Neural cell (in vitro differentiated cells): ENCODE measurements around the gene ZNF3. TPM values are rescaled to one million over a fixed set of nuclear protein-coding genes. Genes with fewer than 3 reads are reported as not detected.

Source experiments
- H2AFZ ChIP-seq: fragments of 200-600, 300-800 bp; sonication (generic), shearing (Covaris generic); 2 replicates; pipeline ENCODE4 v1.6.0; 2014; ENCODE audit warnings: low read depth, mild to moderate bottlenecking, antibody characterized with exemption, low read length, moderate library complexity
- H3F3A ChIP-seq: fragments of 200-600 bp; shearing (Covaris generic); 2 replicates; pipeline ENCODE4 v1.6.1; 2016; ENCODE audit warnings: mild to moderate bottlenecking, moderate library complexity, mixed read lengths, antibody characterized with exemption, low read length; ENCODE audit not compliant: insufficient read depth, poor library complexity, severe bottlenecking
- H3K27ac ChIP-seq: fragments of 200-600, 300-800 bp; sonication (generic), shearing (Covaris generic); 2 replicates; pipeline ENCODE4 v1.5.1; 2014; ENCODE audit warnings: mild to moderate bottlenecking, low read length, moderate library complexity
- H3K27me3 ChIP-seq: fragments of 300-800, 200-600 bp; sonication (generic), shearing (Covaris generic); 2 replicates; pipeline ENCODE4 v1.6.0; 2014; ENCODE audit warnings: mild to moderate bottlenecking, low read depth, low read length, moderate library complexity; ENCODE audit not compliant: insufficient read depth
- H3K36me3 ChIP-seq: fragments of 300-800, 200-600 bp; sonication (generic), shearing (Covaris generic); 2 replicates; pipeline ENCODE4 v1.5.1; 2014; ENCODE audit warnings: mild to moderate bottlenecking, antibody characterized with exemption, low read length, moderate library complexity; ENCODE audit not compliant: insufficient read depth
- H3K4me2 ChIP-seq: fragments of 300-800, 200-600 bp; sonication (generic), shearing (Covaris generic); 2 replicates; pipeline ENCODE4 v1.6.0; 2014; ENCODE audit warnings: mild to moderate bottlenecking, low read length
- H3K4me3 ChIP-seq: fragments of 300-800, 200-600 bp; sonication (generic), shearing (Covaris generic); 2 replicates; pipeline ENCODE4 v1.5.1; 2014; ENCODE audit warnings: mild to moderate bottlenecking, low read length, moderate library complexity
- H3K79me2 ChIP-seq: fragments of 200-600 bp; shearing (Covaris generic); replicated peaks from 2 replicates; pipeline ENCODE4 v1.6.0; 2014; ENCODE audit warnings: mild to moderate bottlenecking, low read length, moderate library complexity; ENCODE audit not compliant: insufficient read depth
- H3K9ac ChIP-seq: fragments of 300-800, 200-600 bp; sonication (generic), shearing (Covaris generic); 2 replicates; pipeline ENCODE4 v1.6.1; 2016; ENCODE audit warnings: mild to moderate bottlenecking, low read length, mixed read lengths
- H3K9me2 ChIP-seq: fragments of 200-600 bp; shearing (Covaris generic); 2 replicates; pipeline ENCODE4 v1.6.1; 2016; ENCODE audit warnings: mild to moderate bottlenecking, low read length, mixed read lengths; ENCODE audit not compliant: insufficient read depth
- H3K9me3 ChIP-seq: fragments of 200-600, 300-800 bp; sonication (generic), shearing (Covaris generic); 2 replicates; pipeline ENCODE4 v1.6.1; 2016; ENCODE audit warnings: mild to moderate bottlenecking, mixed run types, low read length, moderate library complexity, mixed read lengths
- H4K20me1 ChIP-seq: fragments of 200-600 bp; shearing (Covaris generic); 2 replicates; pipeline ENCODE4 v1.6.1; 2016; ENCODE audit warnings: mild to moderate bottlenecking, mixed run types; ENCODE audit not compliant: insufficient read depth
- CTCF ChIP-seq: fragments of 450-650 bp; IDR thresholded peaks from 2 replicates; pipeline ENCODE4 v1.5.1; 2014; ENCODE audit warnings: antibody characterized with exemption, mild to moderate bottlenecking, moderate library complexity; ENCODE audit not compliant: poor library complexity, severe bottlenecking
- EP300 ChIP-seq: fragments of 450-650 bp; conservative IDR thresholded peaks from 2 replicates; pipeline ENCODE4 v1.6.1; 2014; ENCODE audit warnings: antibody characterized with exemption, mild to moderate bottlenecking, moderate library complexity; ENCODE audit not compliant: poor library complexity, severe bottlenecking
- EZH2 ChIP-seq: fragments of 200-600, 300-800 bp; shearing (Covaris generic), sonication (generic); IDR thresholded peaks from 2 replicates; pipeline ENCODE4 v1.6.1; 2014; ENCODE audit warnings: antibody characterized with exemption, low read length, borderline replicate concordance, mild to moderate bottlenecking; ENCODE audit not compliant: insufficient read depth, poor library complexity, severe bottlenecking
- MXI1 ChIP-seq: fragments of 450-650 bp; conservative IDR thresholded peaks from 2 replicates; pipeline ENCODE4 v1.6.1; 2014; ENCODE audit warnings: antibody characterized with exemption, mild to moderate bottlenecking; ENCODE audit not compliant: poor library complexity, severe bottlenecking
- POLR2AphosphoS5 ChIP-seq: IDR thresholded peaks from 2 replicates; pipeline ENCODE4 v1.6.1; 2012
- RAD21 ChIP-seq: fragments of 450-650 bp; conservative IDR thresholded peaks from 2 replicates; pipeline ENCODE4 v1.6.1; 2014; ENCODE audit warnings: antibody characterized with exemption, mild to moderate bottlenecking, moderate library complexity
- REST ChIP-seq: IDR thresholded peaks from 2 replicates; pipeline ENCODE4 v1.6.1; 2012; ENCODE audit warnings: borderline replicate concordance
- SMC3 ChIP-seq: fragments of 450-650 bp; conservative IDR thresholded peaks from 2 replicates; pipeline ENCODE4 v1.6.1; 2014; ENCODE audit warnings: antibody characterized with exemption, mild to moderate bottlenecking, moderate library complexity; ENCODE audit not compliant: poor library complexity
- TAF1 ChIP-seq: IDR thresholded peaks from 2 replicates; pipeline ENCODE4 v1.6.1; 2012; ENCODE audit warnings: low read depth
- polyA plus RNA-seq: library from polyadenylated mRNA; depleted of rRNA; stranded (reverse); fragments of >200 nt; gene quantifications from 2 replicates; pipeline ENCODE4 v1.2.3, GENCODE V29; 2014

The ZNF3 gene
- polyA plus RNA-seq, 1 donor from 2014 or later, result 57.2 TPM

- no peaks in the 10 kb centered on the region for H4K20me1 ChIP-seq
- H3K36me3 ChIP-seq, result no peaks in the 10 kb centered on the region
- H3K27ac ChIP-seq, result no peak overlapping the region
- H3K4me3 ChIP-seq, result no peak overlapping the region
- H3K9me3 ChIP-seq, result no peaks in the 10 kb centered on the region
- H3F3A ChIP-seq, result no peaks in the 10 kb centered on the region
- TF ChIP-seq TAF1, result no peak
- no peak for TF ChIP-seq RAD21
- no peak overlapping the region for H2AFZ ChIP-seq
- no peak overlapping the region for H3K4me2 ChIP-seq
- H3K27me3 ChIP-seq, result no peaks in the 10 kb centered on the region
- no peak overlapping the region for H3K9ac ChIP-seq
- H3K79me2 ChIP-seq, result no peaks in the 10 kb centered on the region
- H3K9me2 ChIP-seq, result no peaks in the 10 kb centered on the region
Measured at GRCh38 chr7:100044718-100045117, 36.8 kb downstream of the ZNF3 start.

- no peaks in the 10 kb centered on the region for H4K20me1 ChIP-seq
- H3K9me2 ChIP-seq, result no peaks in the 10 kb centered on the region
- no peaks in the 10 kb centered on the region for H3K9me3 ChIP-seq
- peaks cover 2% of the 10 kb centered on the region for H3K36me3 ChIP-seq
- no peak overlapping the region for H2AFZ ChIP-seq
- no peak overlapping the region for H3K27ac ChIP-seq
- no peaks in the 10 kb centered on the region for H3K79me2 ChIP-seq
- H3K9ac ChIP-seq, result no peak overlapping the region
- H3K4me3 ChIP-seq, result no peak overlapping the region
- TF ChIP-seq POLR2AphosphoS5 (no peak), MXI1 (no peak), TAF1 (no peak), RAD21 (no peak), SMC3 (no peak), EP300 (no peak), CTCF (no peak), REST (no peak), EZH2 (no peak)
- no peaks in the 10 kb centered on the region for H3K27me3 ChIP-seq
- no peak overlapping the region for H3K4me2 ChIP-seq
- H3F3A ChIP-seq, result no peaks in the 10 kb centered on the region
Measured at GRCh38 chr7:100040575-100040974, 40.9 kb downstream of the ZNF3 start.

- Histone ChIP-seq H3K79me2 (no peaks in the 10 kb centered on the region), H3K4me3 (no peak overlapping the region), H3K27ac (no peak overlapping the region), H3K36me3 (peaks cover 9% of the 10 kb centered on the region), H3K9me2 (no peaks in the 10 kb centered on the region), H3K9ac (no peak overlapping the region), H3F3A (no peaks in the 10 kb centered on the region), H4K20me1 (no peaks in the 10 kb centered on the region), H3K4me2 (no peak overlapping the region), H2AFZ (no peak overlapping the region), H3K27me3 (no peaks in the 10 kb centered on the region), H3K9me3 (no peaks in the 10 kb centered on the region)
- no peak for TF ChIP-seq SMC3
- no peak for TF ChIP-seq CTCF
- TF ChIP-seq EZH2, result no peak
- no peak for TF ChIP-seq RAD21
- no peak for TF ChIP-seq POLR2AphosphoS5
- TF ChIP-seq TAF1, result no peak
- no peak for TF ChIP-seq REST
- TF ChIP-seq MXI1, result no peak
- TF ChIP-seq EP300, result no peak
Measured at GRCh38 chr7:100038326-100038725, 43.2 kb downstream of the ZNF3 start.
